K562 (cell line): ENCODE measurements around the gene OR51Q1. TPM values are rescaled to one million over a fixed set of nuclear protein-coding genes. Genes with fewer than 3 reads are reported as not detected.

Source experiments
- ATAC-seq: fragments of 200-7000 bp; cut with Tn5 transposase; 3 replicates; pipeline ENCODE4 v1.9.1; 2020; ENCODE audit warnings: moderate library complexity
- BruUV-seq: library from RNA; stranded (reverse); fragments of 400-500 nt; replicated peaks from 2 replicates; lab custom pipeline; 2021; lab: Mats Ljungman, UMichigan
- CTCF ChIA-PET: fragments of 300-600 bp; formaldehyde crosslinking; extraction: SDS; loops from one replicate; lab custom pipeline; 2021; ENCODE audit warnings: low intra/inter-chr PET ratio; lab: Yijun Ruan, JAX
- POLR2A ChIA-PET: fragments of 300-600, 350-650 bp; sonication (Branson Sonifier 250); formaldehyde crosslinking; extraction: SDS; loops from one replicate; lab custom pipeline; 2021; ENCODE audit warnings: antibody characterized with exemption, inconsistent platforms; lab: Yijun Ruan, JAX
- DNase-seq, 4 experiments: peaks; one replicate each; pipeline versions ENCODE4 v3.0.0 to v3.0.0-alpha.2; 2011 to 2018; ENCODE audit warnings: low spot score in 3 of 4, mixed read lengths in 3 of 4; ENCODE audit errors: extremely low read depth in 1 of 4
- FAIRE-seq: peaks from 2 replicates; lab custom pipeline; 2011; peaks lifted over from hg19 to GRCh38; lab: Jason Lieb, UNC
- H2AFZ ChIP-seq: 2 replicates; pipeline ENCODE4 v1.6.0; 2011; ENCODE audit warnings: low read depth, low read length, control low read depth, inconsistent platforms
- H3K27ac ChIP-seq: fragments of 200-600 bp; 3 replicates; pipeline ENCODE4 v1.8.0; 2011; ENCODE audit warnings: low read depth, mild to moderate bottlenecking, control low read depth, inconsistent platforms, low read length, moderate library complexity, mixed read lengths; ENCODE audit errors: extremely low read depth
- H3K27me3 ChIP-seq, 2 experiments: fragments of 300-600 bp in 1 of 2; 2 replicates in 1 of 2; 3 replicates in 1 of 2; pipeline versions ENCODE4 v1.6.0 to v1.8.0; 2011; ENCODE audit warnings: inconsistent platforms in 2 of 2, low read length in 2 of 2, mild to moderate bottlenecking in 1 of 2, mixed read lengths in 1 of 2, moderate library complexity in 1 of 2; ENCODE audit not compliant: control insufficient read depth in 2 of 2, insufficient read depth in 2 of 2
- H3K36me3 ChIP-seq: fragments of 300-600 bp; 3 replicates; pipeline ENCODE4 v1.8.0; 2011; ENCODE audit warnings: mild to moderate bottlenecking, low read length, inconsistent platforms; ENCODE audit not compliant: control insufficient read depth, insufficient read depth
- H3K4me1 ChIP-seq, 2 experiments: fragments of 200-600 bp in 1 of 2; replicated peaks in 1 of 2; 2 replicates in 1 of 2; 3 replicates in 1 of 2; pipeline versions ENCODE4 v1.5.1 to v1.8.0; 2011; ENCODE audit warnings: inconsistent platforms in 2 of 2, low read length in 2 of 2, mild to moderate bottlenecking in 1 of 2, mixed read lengths in 1 of 2, moderate library complexity in 1 of 2; ENCODE audit not compliant: control insufficient read depth in 2 of 2, insufficient read depth in 2 of 2
- H3K4me2 ChIP-seq: 2 replicates; pipeline ENCODE4 v1.6.1; 2011; ENCODE audit warnings: low read length, control low read depth, inconsistent platforms, mixed read lengths; ENCODE audit not compliant: insufficient read depth
- H3K4me3 ChIP-seq: fragments of 200-600 bp; sonication (generic), shearing (Covaris generic); 2 replicates; pipeline ENCODE4 v1.5.1; 2016; ENCODE audit warnings: control low read depth, inconsistent platforms
- H3K79me2 ChIP-seq: fragments of 200-600 bp; 3 replicates; pipeline ENCODE4 v1.8.0; 2011; ENCODE audit warnings: low read length, inconsistent platforms; ENCODE audit not compliant: control insufficient read depth, insufficient read depth
- H3K9ac ChIP-seq, 2 experiments: 2 replicates each; pipeline versions ENCODE4 v1.6.0 to v1.6.1; 2011; ENCODE audit warnings: low read depth in 2 of 2, low read length in 2 of 2, control low read depth in 1 of 2, inconsistent platforms in 1 of 2, mild to moderate bottlenecking in 1 of 2, mixed read lengths in 1 of 2; ENCODE audit not compliant: insufficient read depth in 1 of 2
- H3K9me1 ChIP-seq: one replicate; pipeline ENCODE4 v1.6.0; 2011; ENCODE audit warnings: inconsistent platforms, mild to moderate bottlenecking, low read length, moderate library complexity; ENCODE audit not compliant: control insufficient read depth, insufficient read depth
- H3K9me3 ChIP-seq: replicated peaks from 2 replicates; pipeline ENCODE4 v1.5.1; 2011; ENCODE audit warnings: low read depth, low read length, inconsistent platforms; ENCODE audit not compliant: control insufficient read depth, insufficient read depth
- H4K20me1 ChIP-seq: replicated peaks from 2 replicates; pipeline ENCODE4 v1.6.1; 2011; ENCODE audit warnings: low read length, inconsistent platforms, mixed read lengths; ENCODE audit not compliant: control insufficient read depth, insufficient read depth
- BCOR ChIP-seq: fragments of 450-650 bp; IDR thresholded peaks from 2 replicates; pipeline ENCODE4 v1.6.1; 2016
- CREB3L1 ChIP-seq: fragments of 450-650 bp; IDR thresholded peaks from 2 replicates; pipeline ENCODE4 v1.6.1; 2014; ENCODE audit warnings: low read depth, mild to moderate bottlenecking, moderate library complexity, borderline replicate concordance
- CREB5 ChIP-seq: fragments of 250-450 bp; sonication (Bioruptor Pico); IDR thresholded peaks from 2 replicates; pipeline ENCODE4 v1.5.0; 2020; ENCODE audit warnings: mild to moderate bottlenecking
- ERF ChIP-seq: fragments of 450-650 bp; formaldehyde crosslinking; IDR thresholded peaks from 2 replicates; pipeline ENCODE4 v1.4.0; 2020; ENCODE audit warnings: mild to moderate bottlenecking, mixed read lengths
- ETV5 ChIP-seq: sonication (generic); formaldehyde crosslinking; IDR thresholded peaks from 2 replicates; pipeline ENCODE4 v1.4.0; 2020; ENCODE audit warnings: low read depth, mild to moderate bottlenecking, missing genetic modification reagents
- GTF2E2 ChIP-seq: fragments of 200-800 bp; sonication (Bioruptor generic); IDR thresholded peaks from 2 replicates; pipeline ENCODE4 v1.6.1; 2016; ENCODE audit warnings: missing genetic modification characterization, missing compliant biosample characterization
- HDAC3 ChIP-seq: fragments of 450-650 bp; IDR thresholded peaks from 2 replicates; pipeline ENCODE4 v1.6.1; 2018; ENCODE audit warnings: borderline replicate concordance, mild to moderate bottlenecking, moderate library complexity; ENCODE audit not compliant: partially characterized antibody
- HEY1 ChIP-seq: fragments of 250-450 bp; sonication (Bioruptor Pico); IDR thresholded peaks from 2 replicates; pipeline ENCODE4 v1.5.0; 2020; ENCODE audit warnings: mild to moderate bottlenecking, moderate library complexity, borderline replicate concordance
- LCOR ChIP-seq: sonication (generic); formaldehyde crosslinking; IDR thresholded peaks from 2 replicates; pipeline ENCODE4 v1.8.0; 2022; ENCODE audit warnings: mild to moderate bottlenecking, missing genetic modification reagents
- MYNN ChIP-seq, 2 experiments: sonication (generic); formaldehyde crosslinking in 1 of 2; IDR thresholded peaks; 2 replicates each; pipeline versions ENCODE4 v1.5.0 to v1.6.1; 2016 to 2020; ENCODE audit warnings: antibody characterized with exemption in 1 of 2, missing genetic modification reagents in 1 of 2
- NR2C1 ChIP-seq, 2 experiments: fragments of 450-650 bp; IDR thresholded peaks; 2 replicates each; pipeline ENCODE4 v1.6.1; 2017; ENCODE audit warnings: mild to moderate bottlenecking in 2 of 2, antibody characterized with exemption in 1 of 2, inconsistent platforms in 1 of 2, missing compliant biosample characterization in 1 of 2, missing genetic modification characterization in 1 of 2
- RBM25 ChIP-seq: fragments of 200-400 bp; formaldehyde crosslinking; IDR thresholded peaks from 2 replicates; pipeline ENCODE4 v1.6.1; 2018; ENCODE audit warnings: low read length, low read depth, moderate library complexity; ENCODE audit not compliant: severe bottlenecking
- WHSC1 ChIP-seq: IDR thresholded peaks from one replicate; pipeline ENCODE4 v1.6.1; 2012; ENCODE audit warnings: low read length, control low read depth, inconsistent platforms
- ZNF282 ChIP-seq: sonication (generic); formaldehyde crosslinking; IDR thresholded peaks from 2 replicates; pipeline ENCODE4 v1.8.1; 2023; ENCODE audit warnings: missing genetic modification reagents
- in situ Hi-C: fragments of 300-500 bp; cut with MboI; formaldehyde crosslinking; loops from 4 replicates; pipeline ENCODE4 v1.15.0; 2018; ENCODE audit warnings: inconsistent platforms, mixed read lengths
- intact Hi-C: fragments of 100-400 bp; cut with micrococcal nuclease; formaldehyde crosslinking; loops from 2 replicates; pipeline ENCODE4 v1.14.2; 2022
- polyA plus RNA-seq, 8 experiments: library from polyadenylated mRNA; depleted of rRNA in 4 of 8; stranded (reverse) in 5 of 8; unstranded in 3 of 8; fragments of >200 nt; fragmentation: Nextera tagmentation in 2 of 8; fragmentation: Illumina TruSeq in 1 of 8; extraction: Ambion mirVana in 2 of 8; extraction: Trizol in 1 of 8; gene quantifications; 2 replicates each; pipeline versions ENCODE4 v1.2.1 to v1.2.3, GENCODE V29; 2011 to 2014; ENCODE audit warnings: inconsistent platforms in 1 of 8, missing spikeins in 1 of 8
- total RNA-seq, 7 experiments: library from RNA; depleted of rRNA in 6 of 7; stranded (reverse); fragments of >200 nt in 6 of 7; fragmentation: Illumina TruSeq in 2 of 7; extraction: Trizol in 2 of 7; gene quantifications; 2 replicates each; pipeline versions ENCODE4 v1.2.1 to v1.2.3, GENCODE V29; 2011 to 2021; ENCODE audit warnings: low replicate concordance in 1 of 7

Gene OR51Q1
- total and polyA plus RNA-seq, 9 of the 15 experiments (the other 6 are each of a cell fraction or from before 2014, with no cell fraction given): 0.69 TPM; not detected in 8

DNA sequence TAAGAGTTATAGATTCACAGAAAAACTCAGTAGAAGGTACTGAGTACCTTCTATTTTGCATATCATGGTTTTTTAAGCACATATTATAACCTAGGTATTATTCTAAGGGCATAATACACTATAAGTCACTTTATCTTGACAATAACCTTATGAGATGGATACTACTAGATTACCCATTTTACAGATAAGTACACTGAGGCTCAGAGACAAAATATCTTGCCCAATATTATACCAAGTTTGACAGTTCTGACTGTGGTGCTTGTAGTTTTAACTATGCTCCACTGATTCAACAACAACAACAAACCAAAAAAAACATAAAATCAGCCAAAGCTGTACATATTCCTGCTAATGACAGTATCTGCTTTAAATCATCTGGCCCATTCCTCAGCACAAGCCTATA is 27.8 kb upstream of the OR51Q1 start:
- DNase-seq: no peak
- H3K9ac ChIP-seq: no peak overlapping the region
- H3K4me1 ChIP-seq: no peaks in the 10 kb centered on the region; a peak in 1 of 5 replicates
- TF ChIP-seq ETV5 (CRISPR knock-in tag): no peak
- peak; percentile 86 for TF ChIP-seq RBM25
- TF ChIP-seq HEY1 (CRISPR knock-in tag): no peak
- TF ChIP-seq BCOR: peak; percentile 76; the same call in 1 of the 2 replicates
- no peak for TF ChIP-seq WHSC1
- TF ChIP-seq HDAC3: no peak
- no TSS peak for BruUV-seq
- peaks cover 59% of the 10 kb centered on the region for H3K36me3 ChIP-seq
- H3K9me1 ChIP-seq: no peaks in the 10 kb centered on the region
- peaks cover 78% of the 10 kb centered on the region for H3K79me2 ChIP-seq
- H3K4me2 ChIP-seq: no peak overlapping the region
- H3K27me3 ChIP-seq: no peaks in the 10 kb centered on the region
- no peak overlapping the region for H3K4me3 ChIP-seq
- ChIA-PET POLR2A (no interaction called here), CTCF (no interaction called here)
- in situ Hi-C loops: no loop called here
- no peaks in the 10 kb centered on the region for H3K9me3 ChIP-seq
- FAIRE-seq: no peak
- H2AFZ ChIP-seq: no peak overlapping the region
- no peak for ATAC-seq
- H4K20me1 ChIP-seq: peaks cover 6% of the 10 kb centered on the region; the same call in 1 of the 2 replicates
- intact Hi-C loops: no loop called here
- H3K27ac ChIP-seq: no peak overlapping the region

DNA sequence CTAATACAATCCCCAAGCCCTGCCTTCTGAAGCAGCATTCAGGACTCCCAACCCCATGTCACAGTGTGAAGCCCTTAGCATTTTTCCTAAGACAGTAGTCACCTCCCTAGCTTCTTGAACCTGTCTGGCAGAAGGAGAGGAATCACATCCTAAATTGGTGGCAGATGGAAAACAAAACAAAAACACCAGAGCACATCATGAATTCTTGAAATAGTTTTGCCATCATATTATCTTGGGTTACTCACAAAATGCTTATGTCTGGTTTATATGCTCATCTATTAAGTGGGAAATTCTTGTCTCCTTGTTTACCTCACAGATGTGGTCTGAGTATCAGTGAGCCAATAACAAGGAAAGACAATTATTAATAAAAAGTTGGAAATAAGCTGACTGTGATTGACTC is 23.0 kb upstream of the OR51Q1 start:
- Histone ChIP-seq H4K20me1 (peaks cover 11% of the 10 kb centered on the region; the same call in 1 of the 2 replicates), H3K9ac (no peak overlapping the region), H3K4me2 (no peak overlapping the region), H3K4me3 (no peak overlapping the region), H3K9me1 (peaks cover 5% of the 10 kb centered on the region), H3K4me1 (no peaks in the 10 kb centered on the region; a peak in 2 of 5 replicates), H3K9me3 (no peaks in the 10 kb centered on the region), H3K36me3 (peaks cover 64% of the 10 kb centered on the region), H3K27me3 (no peaks in the 10 kb centered on the region), H3K27ac (no peak overlapping the region), H2AFZ (no peak overlapping the region), H3K79me2 (peaks cover 69% of the 10 kb centered on the region)
- ChIA-PET POLR2A (interaction anchor here (1.0 kb wide), 1 partner anchor 10 kb away, joined by 3 read pairs; no protein-coding TSS in a partner anchor), CTCF (no interaction called here)
- intact Hi-C loops: no loop called here
- FAIRE-seq (no peak), ATAC-seq (no peak), DNase-seq (no peak)
- in situ Hi-C loops: no loop called here
- BruUV-seq: no TSS peak
- no peak for TF ChIP-seq ERF
- no peak for TF ChIP-seq GTF2E2 (tag)
- no peak for TF ChIP-seq LCOR (CRISPR knock-in tag)
- no peak for TF ChIP-seq CREB5
- TF ChIP-seq ZNF282: no peak
- no peak for TF ChIP-seq MYNN (IDR thresholded peaks at IDR 0.05)
- TF ChIP-seq MYNN (CRISPR knock-in tag; IDR thresholded peaks at IDR 0.05): no peak
- TF ChIP-seq NR2C1 (IDR thresholded peaks at IDR 0.05): no peak
- no peak for TF ChIP-seq NR2C1 (tag; IDR thresholded peaks at IDR 0.05)
- TF ChIP-seq CREB3L1: no peak
